Upper lobe of left lung (tissue), 6 donors: ENCODE data around the gene MIX23. TPM values are rescaled to one million over a fixed set of nuclear protein-coding genes. Genes with fewer than 3 reads are reported as not detected.

Source experiments
- ATAC-seq, 2 donors: fragments of 200-7000 bp; cut with Tn5 transposase; one replicate each; pipeline ENCODE4 v1.9.1; 2022; ENCODE audit warnings: mild to moderate bottlenecking in 2 of 2, moderate library complexity in 2 of 2; ENCODE audit not compliant: low FRiP score in 2 of 2
- DNase-seq, 2 donors: peaks; one replicate each; pipeline ENCODE4 v3.0.0-alpha.2; 2019 to 2020
- H3K27ac ChIP-seq, 4 donors: fragments of 200-600 bp; sonication (generic); one replicate each; pipeline ENCODE4 v1.5.1; 2016 to 2019
- H3K27me3 ChIP-seq, 4 donors: fragments of 200-600 bp; sonication (generic); one replicate each; pipeline ENCODE4 v1.5.1; 2017 to 2019
- H3K36me3 ChIP-seq, 4 donors: fragments of 200-600 bp; sonication (generic); one replicate each; pipeline ENCODE4 v1.5.1; 2016 to 2019
- H3K4me1 ChIP-seq, 4 donors: fragments of 200-600 bp; sonication (generic); one replicate each; pipeline ENCODE4 v1.5.1; 2018 to 2019
- H3K4me3 ChIP-seq, 4 donors: fragments of 200-600 bp; sonication (generic); one replicate each; pipeline ENCODE4 v1.5.1; 2017 to 2019; ENCODE audit warnings: mild to moderate bottlenecking in 2 of 4, moderate library complexity in 1 of 4
- H3K9me3 ChIP-seq, 4 donors: fragments of 200-600 bp; sonication (generic); one replicate each; pipeline ENCODE4 v1.5.1; 2018 to 2019
- EP300 ChIP-seq, 4 donors: sonication (generic); formaldehyde crosslinking; IDR thresholded peaks; one replicate each; pipeline ENCODE4 v1.5.1; 2017; ENCODE audit warnings: antibody characterized with exemption in 4 of 4, control low read depth in 2 of 4
- POLR2A ChIP-seq, 4 donors: fragments of 450-650 bp; IDR thresholded peaks; one replicate each; pipeline ENCODE4 v1.5.1; 2016 to 2017; ENCODE audit warnings: antibody characterized with exemption in 4 of 4, mild to moderate bottlenecking in 2 of 4
- POLR2AphosphoS5 ChIP-seq, 2 donors: sonication (generic); formaldehyde crosslinking; IDR thresholded peaks; one replicate each; pipeline ENCODE4 v1.5.1; 2017; ENCODE audit warnings: antibody characterized with exemption in 2 of 2
- WGBS, 2 donors: methylation state at CpG; one replicate each; pipeline ENCODE4 v1.1.5; 2017 to 2018; 5-methylcytosine and 5-hydroxymethylcytosine counted together
- small RNA-seq, 4 donors: library from RNA; depleted of rRNA; stranded (forward); fragments of <200 nt; gene quantifications; one replicate each; pipeline ENCODE3, GENCODE V24; 2016
- total RNA-seq, 6 donors: library from RNA; depleted of rRNA in 4 of 6; stranded (reverse); fragments of >200 nt in 4 of 6; gene quantifications; one replicate each; pipeline versions ENCODE4 v1.1.0 to v1.2.1, GENCODE V29; 2016 to 2021
- TF ChIP-seq, protein P1 (sequence below), 6 experiments: fragments of 450-650 bp in 4 of 6; fragments of 200-600 bp in 2 of 6; sonication (generic) in 2 of 6; IDR thresholded peaks; one replicate each; pipeline ENCODE4 v1.5.1; 2016 to 2019; ENCODE audit warnings: antibody characterized with exemption in 6 of 6
- donor health status: DM: no; HTN: no; CAD: no; lungs with moderate emphysema.
- donor health status: DM: no; HTN: yes; CAD: no; lungs with severe emphysema.

The MIX23 gene
- total RNA-seq, 6 donors from 2014 or later: 15.5 to 24.7 (median 18.2) TPM

DNA sequence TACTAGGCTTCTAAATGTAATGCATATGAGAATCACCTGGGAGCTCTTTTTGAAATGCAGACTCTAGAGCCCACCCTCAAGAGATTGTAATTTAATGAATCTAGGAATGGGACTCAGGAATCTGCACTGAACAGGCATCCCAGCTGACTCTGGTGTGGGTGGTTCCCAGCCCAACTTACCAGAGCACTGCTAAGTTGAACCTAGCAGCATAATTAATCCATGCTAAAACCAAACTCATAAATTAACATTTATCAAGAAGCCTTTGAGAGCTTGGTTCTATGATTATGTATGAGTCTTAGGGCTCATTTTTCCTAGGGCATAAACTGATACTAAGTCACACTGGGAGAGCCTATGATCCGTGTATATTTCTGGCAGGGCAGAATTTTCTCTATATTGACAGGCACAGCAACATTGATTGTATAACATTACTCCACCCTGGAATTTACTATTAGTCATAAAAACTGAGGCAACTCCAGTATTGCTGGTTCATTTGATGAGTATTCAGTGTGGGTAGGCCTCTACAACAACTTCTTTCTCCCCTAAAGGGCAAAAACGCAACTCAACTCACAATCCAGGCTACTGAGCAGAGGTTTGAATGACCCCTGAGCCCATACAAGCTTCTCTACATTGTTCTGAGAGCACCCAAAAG is 68.7 kb downstream of the MIX23 start:
- no peak for DNase-seq
- TF ChIP-seq POLR2AphosphoS5 (IDR thresholded peaks at IDR 0.05) (no peak), POLR2A (IDR thresholded peaks at IDR 0.05) (no peak), EP300 (IDR thresholded peaks at IDR 0.05) (no peak)
- TF ChIP-seq, protein P1, sequence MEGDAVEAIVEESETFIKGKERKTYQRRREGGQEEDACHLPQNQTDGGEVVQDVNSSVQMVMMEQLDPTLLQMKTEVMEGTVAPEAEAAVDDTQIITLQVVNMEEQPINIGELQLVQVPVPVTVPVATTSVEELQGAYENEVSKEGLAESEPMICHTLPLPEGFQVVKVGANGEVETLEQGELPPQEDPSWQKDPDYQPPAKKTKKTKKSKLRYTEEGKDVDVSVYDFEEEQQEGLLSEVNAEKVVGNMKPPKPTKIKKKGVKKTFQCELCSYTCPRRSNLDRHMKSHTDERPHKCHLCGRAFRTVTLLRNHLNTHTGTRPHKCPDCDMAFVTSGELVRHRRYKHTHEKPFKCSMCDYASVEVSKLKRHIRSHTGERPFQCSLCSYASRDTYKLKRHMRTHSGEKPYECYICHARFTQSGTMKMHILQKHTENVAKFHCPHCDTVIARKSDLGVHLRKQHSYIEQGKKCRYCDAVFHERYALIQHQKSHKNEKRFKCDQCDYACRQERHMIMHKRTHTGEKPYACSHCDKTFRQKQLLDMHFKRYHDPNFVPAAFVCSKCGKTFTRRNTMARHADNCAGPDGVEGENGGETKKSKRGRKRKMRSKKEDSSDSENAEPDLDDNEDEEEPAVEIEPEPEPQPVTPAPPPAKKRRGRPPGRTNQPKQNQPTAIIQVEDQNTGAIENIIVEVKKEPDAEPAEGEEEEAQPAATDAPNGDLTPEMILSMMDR (IDR thresholded peaks at IDR 0.05): no peak
- ATAC-seq: no peak
- H3K27me3 ChIP-seq: no peaks in the 10 kb centered on the region
- H3K27ac ChIP-seq: no peak overlapping the region
- no peaks in the 10 kb centered on the region for H3K36me3 ChIP-seq
- 68 to 81% methylated on average over 2 of the region's 2 CpGs for WGBS, 2 donors
- no peaks in the 10 kb centered on the region for H3K4me1 ChIP-seq
- H3K4me3 ChIP-seq: no peak overlapping the region
- H3K9me3 ChIP-seq: no peaks in the 10 kb centered on the region

DNA sequence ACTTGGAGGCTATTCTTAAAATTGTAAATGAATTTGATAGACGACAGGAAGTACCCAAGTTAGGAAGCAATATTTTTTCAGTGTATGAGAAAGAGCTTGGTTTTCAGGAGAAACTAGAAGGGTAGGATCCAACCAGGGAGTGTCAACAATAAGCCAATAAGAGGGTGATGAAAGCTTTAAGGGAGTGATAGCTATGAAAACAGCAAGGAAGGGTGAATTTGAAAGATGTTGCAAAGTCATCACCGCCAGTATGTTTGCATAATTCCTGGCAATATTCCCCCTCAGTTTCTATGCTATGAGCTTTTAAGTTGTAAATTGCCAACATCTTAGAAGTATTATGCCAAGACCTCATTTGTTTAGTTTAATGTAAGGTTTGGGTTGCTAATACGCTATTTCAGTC is 69.8 kb downstream of the MIX23 start:
- Histone ChIP-seq H3K4me1 (no peaks in the 10 kb centered on the region), H3K27me3 (no peaks in the 10 kb centered on the region), H3K36me3 (no peaks in the 10 kb centered on the region), H3K27ac (no peak overlapping the region), H3K4me3 (no peak overlapping the region), H3K9me3 (no peaks in the 10 kb centered on the region)
- no peak for DNase-seq
- WGBS, 2 donors: 48 to 54% methylated on average over 3 of the region's 3 CpGs
- no peak for ATAC-seq
- no peak for TF ChIP-seq POLR2A (IDR thresholded peaks at IDR 0.05)
- TF ChIP-seq, protein P1 (IDR thresholded peaks at IDR 0.05): no peak
- no peak for TF ChIP-seq POLR2AphosphoS5 (IDR thresholded peaks at IDR 0.05)
- TF ChIP-seq EP300 (IDR thresholded peaks at IDR 0.05): no peak

DNA sequence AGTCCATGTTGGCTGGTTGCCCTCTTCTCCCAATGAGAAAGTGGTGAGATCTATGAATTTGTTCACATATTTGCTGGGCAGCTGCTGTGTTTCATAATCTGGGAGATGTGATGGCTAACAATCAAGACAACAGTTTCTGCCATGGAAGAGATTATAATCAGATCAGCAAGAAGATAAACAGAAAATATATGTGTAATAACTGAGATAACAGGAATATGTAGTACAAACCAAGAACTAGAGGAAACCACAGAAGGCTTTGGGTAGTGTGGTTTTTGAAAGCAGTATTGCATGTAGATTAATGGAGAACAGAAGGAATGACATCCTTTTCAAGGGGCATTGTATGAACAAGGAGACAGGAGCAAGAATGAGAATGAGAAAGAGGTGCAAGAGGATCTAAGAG is 70.2 kb downstream of the MIX23 start:
- TF ChIP-seq EP300 (IDR thresholded peaks at IDR 0.05): no peak
- no peak for TF ChIP-seq POLR2A (IDR thresholded peaks at IDR 0.05)
- TF ChIP-seq, protein P1 (IDR thresholded peaks at IDR 0.05): no peak
- Histone ChIP-seq H3K9me3 (no peaks in the 10 kb centered on the region), H3K27me3 (no peaks in the 10 kb centered on the region), H3K36me3 (no peaks in the 10 kb centered on the region), H3K4me3 (no peak overlapping the region), H3K4me1 (no peaks in the 10 kb centered on the region), H3K27ac (no peak overlapping the region)
- ATAC-seq (no peak), DNase-seq (no peak)

DNA sequence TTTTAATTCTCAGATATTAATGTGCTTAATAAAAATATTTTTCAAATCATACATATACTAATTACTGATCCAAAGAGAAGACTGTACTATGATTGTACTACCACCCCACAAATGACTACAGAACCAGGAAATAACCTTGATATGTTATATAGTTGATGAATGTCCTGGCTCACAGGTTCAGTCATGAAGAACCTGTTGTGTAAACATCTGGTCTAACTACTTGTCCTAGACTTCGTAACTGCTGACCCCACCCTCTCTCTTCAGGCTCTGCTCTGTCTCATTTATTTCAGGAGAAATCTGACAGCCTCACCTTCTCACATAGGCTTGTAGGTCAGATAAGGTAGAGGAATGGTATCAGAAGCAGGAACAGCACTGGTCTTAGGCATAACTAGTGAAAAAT is 72.7 kb downstream of the MIX23 start:
- H3K4me1 ChIP-seq: peaks cover 0 to 3% (median 0%) of the 10 kb centered on the region in 4 donors
- no peak for DNase-seq
- no peaks in the 10 kb centered on the region for H3K9me3 ChIP-seq
- no peak overlapping the region for H3K4me3 ChIP-seq
- no peaks in the 10 kb centered on the region for H3K27me3 ChIP-seq
- H3K36me3 ChIP-seq: no peaks in the 10 kb centered on the region
- 16 to 38% methylated on average over 1 of the region's 1 CpG for WGBS, 2 donors
- TF ChIP-seq, protein P1 (IDR thresholded peaks at IDR 0.05): no peak
- ATAC-seq: no peak
- no peak overlapping the region for H3K27ac ChIP-seq

Small RNA genes lying within 50 kb of the gene (small RNA-seq; reads per million reads assigned to genes)
- 0 reads per million in 4 donors for gene AC083798.1

Other genes starting within 250 kb of the MIX23 start
- gene CASR, start 199.6 kb downstream of the MIX23 start, total RNA-seq: under 1 TPM in 1 of 6 donors, not detected in 5; 0.10 TPM
- 10 to 100 TPM in 5 of 6 donors, 1 to 10 TPM in 1; 6.0 to 40.5 (median 16.4) TPM for gene CSTA, start 58.0 kb downstream of the MIX23 start, total RNA-seq
- gene FAM162A, start 951 bp upstream of the MIX23 start, total RNA-seq: 10 to 100 TPM in 5 of 6 donors, 1 to 10 TPM in 1; 4.2 to 29.0 (median 16.0) TPM
- 1 to 10 TPM; 2.0 to 8.4 (median 5.4) TPM for gene WDR5B, start 32.8 kb upstream of the MIX23 start, total RNA-seq
- gene KPNA1, start 131.7 kb upstream of the MIX23 start, total RNA-seq: 100 to 1,000 TPM in 1 of 6 donors, 10 to 100 TPM in 5; 38.9 to 104 (median 43.4) TPM
- gene PARP9, start 181.1 kb upstream of the MIX23 start, total RNA-seq: 10 to 100 TPM; 49.2 to 70.8 (median 58.0) TPM
- 10 to 100 TPM; 24.3 to 66.4 (median 51.8) TPM for gene DTX3L, start 181.1 kb upstream of the MIX23 start, total RNA-seq
- gene PARP15, start 194.4 kb upstream of the MIX23 start, total RNA-seq: 10 to 100 TPM in 4 of 6 donors, 1 to 10 TPM in 2; 7.0 to 30.4 (median 12.3) TPM